Measurements from ENCODE around the gene MRNIP.
"Not testable (repeated sequence)": the region's sequence is repeated elsewhere in the genome, so short reads cannot be mapped to it uniquely, and the experiment has no call there.

MRNIP gene

GRCh38 chr5:179802207-179802883 is 56.3 kb downstream of the MRNIP start:
- DNase-seq, result no peak

GRCh38 chr5:179801304-179802206 is 57.1 kb downstream of the MRNIP start:
- DNase-seq, result peak; percentile 84

GRCh38 chr5:179800696-179801201 is 57.9 kb downstream of the MRNIP start:
- no peak for DNase-seq

- no peak for DNase-seq
Observed at GRCh38 chr5:179800071-179800695, 58.4 kb downstream of the MRNIP start.

GRCh38 chr5:179799644-179799973 is 59.0 kb downstream of the MRNIP start:
- no peak for DNase-seq

- DNase-seq, result no peak
Observed at GRCh38 chr5:179798771-179799643, 59.6 kb downstream of the MRNIP start.

- DNase-seq, result no peak
Observed at GRCh38 chr5:179798144-179798770, 60.4 kb downstream of the MRNIP start.

- no peak for DNase-seq
Observed at GRCh38 chr5:179797741-179798140, 60.9 kb downstream of the MRNIP start.

- DNase-seq, result no peak
Observed at GRCh38 chr5:179796877-179797608, 61.6 kb downstream of the MRNIP start.

GRCh38 chr5:179795863-179796833 is 62.5 kb downstream of the MRNIP start:
- DNase-seq, result peak; percentile 72

- DNase-seq, result no peak
Observed at GRCh38 chr5:179795049-179795862, 63.4 kb downstream of the MRNIP start.

- DNase-seq, result no peak
Observed at GRCh38 chr5:179794575-179794974, 64.0 kb downstream of the MRNIP start.

- DNase-seq, result no peak
Observed at GRCh38 chr5:179794171-179794570, 64.4 kb downstream of the MRNIP start.

- no peak for DNase-seq
Observed at GRCh38 chr5:179793468-179794139, 65.0 kb downstream of the MRNIP start, which contains the start of gene LTC4S. Gene LTC4S (plus strand): TSS chr5:179793986. CDS start chr5:179794081, 95 bp downstream.

GRCh38 chr5:179792612-179793467 is 65.8 kb downstream of the MRNIP start:
- no peak for DNase-seq

- DNase-seq, result no peak
Observed at GRCh38 chr5:179791881-179792611, 66.6 kb downstream of the MRNIP start.

GRCh38 chr5:179789278-179789677 is 69.3 kb downstream of the MRNIP start:
- not testable (repeated sequence) for DNase-seq
